ENCODE results near the gene DCHS1. TPM values are rescaled to one million over a fixed set of nuclear protein-coding genes. Genes with fewer than 3 reads are reported as not detected.

Gene DCHS1
- total and polyA plus RNA-seq, 2 of the 13 experiments (the other 11 are each of a cell fraction or from before 2014, with no cell fraction given): under 0.01 to 0.03 TPM

- 0 out of 2 replicates have a peak, but pooled peaks have one; percentile 29 for TF ChIP-seq PATZ1 (CRISPR knock-in tag; IDR thresholded peaks at IDR 0.05)
- no peak for TF ChIP-seq ZNF329 (CRISPR knock-in tag; IDR thresholded peaks at IDR 0.05; ENCODE audit: low read depth)
- no peak for TF ChIP-seq NR2F1 (CRISPR knock-in tag; IDR thresholded peaks at IDR 0.05)
- no peak for TF ChIP-seq ZNF800 (CRISPR knock-in tag; IDR thresholded peaks at IDR 0.05)
- TF ChIP-seq ZNF367 (CRISPR knock-in tag; IDR thresholded peaks at IDR 0.05; ENCODE audit: borderline replicate concordance): no peak
- TF ChIP-seq ZIK1 (CRISPR knock-in tag; IDR thresholded peaks at IDR 0.05; ENCODE audit: borderline replicate concordance, low read depth): 0 out of 2 replicates have a peak, but pooled peaks have one; percentile 20
- TF ChIP-seq RBM22 (optimal IDR thresholded peaks at IDR 0.05; ENCODE audit: low read length): peak; percentile 55
- no peak for TF ChIP-seq ZNF331 (CRISPR knock-in tag; IDR thresholded peaks at IDR 0.05)
- 0 out of 2 replicates have a peak, but pooled peaks have one; percentile 7 for TF ChIP-seq ZNF343 (CRISPR knock-in tag; IDR thresholded peaks at IDR 0.05)
- TF ChIP-seq HOXD1 (CRISPR knock-in tag; IDR thresholded peaks at IDR 0.05): 0 out of 2 replicates have a peak, but pooled peaks have one; percentile 37
- TF ChIP-seq NFRKB (IDR thresholded peaks at IDR 0.05): no peak
- 0 out of 2 replicates have a peak, but pooled peaks have one; percentile 9 for TF ChIP-seq SAP130 (CRISPR knock-in tag; IDR thresholded peaks at IDR 0.05; ENCODE audit: low read depth)
- 0 out of 2 replicates have a peak, but pooled peaks have one; percentile 20 for TF ChIP-seq ZNF263 (CRISPR knock-in tag; IDR thresholded peaks at IDR 0.05)
- no peak for TF ChIP-seq RORA (CRISPR knock-in tag; IDR thresholded peaks at IDR 0.05)
- peak; percentile 93 for TF ChIP-seq AGO2 (optimal IDR thresholded peaks at IDR 0.05; ENCODE audit: low read depth, low read length)
- TF ChIP-seq ZNF34 (CRISPR knock-in tag; IDR thresholded peaks at IDR 0.05; ENCODE audit: borderline replicate concordance): no peak
- TF ChIP-seq, protein P1, sequence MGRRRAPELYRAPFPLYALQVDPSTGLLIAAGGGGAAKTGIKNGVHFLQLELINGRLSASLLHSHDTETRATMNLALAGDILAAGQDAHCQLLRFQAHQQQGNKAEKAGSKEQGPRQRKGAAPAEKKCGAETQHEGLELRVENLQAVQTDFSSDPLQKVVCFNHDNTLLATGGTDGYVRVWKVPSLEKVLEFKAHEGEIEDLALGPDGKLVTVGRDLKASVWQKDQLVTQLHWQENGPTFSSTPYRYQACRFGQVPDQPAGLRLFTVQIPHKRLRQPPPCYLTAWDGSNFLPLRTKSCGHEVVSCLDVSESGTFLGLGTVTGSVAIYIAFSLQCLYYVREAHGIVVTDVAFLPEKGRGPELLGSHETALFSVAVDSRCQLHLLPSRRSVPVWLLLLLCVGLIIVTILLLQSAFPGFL (CRISPR knock-in tag; IDR thresholded peaks at IDR 0.05): no peak
- no peak for TF ChIP-seq FOXA1 (IDR thresholded peaks at IDR 0.05)
- no peak for TF ChIP-seq FOXA1 (CRISPR knock-in tag; IDR thresholded peaks at IDR 0.05)
- TF ChIP-seq ZNF883 (CRISPR knock-in tag; IDR thresholded peaks at IDR 0.05; ENCODE audit: not compliant biosample characterization): no peak
- TF ChIP-seq, protein P2, sequence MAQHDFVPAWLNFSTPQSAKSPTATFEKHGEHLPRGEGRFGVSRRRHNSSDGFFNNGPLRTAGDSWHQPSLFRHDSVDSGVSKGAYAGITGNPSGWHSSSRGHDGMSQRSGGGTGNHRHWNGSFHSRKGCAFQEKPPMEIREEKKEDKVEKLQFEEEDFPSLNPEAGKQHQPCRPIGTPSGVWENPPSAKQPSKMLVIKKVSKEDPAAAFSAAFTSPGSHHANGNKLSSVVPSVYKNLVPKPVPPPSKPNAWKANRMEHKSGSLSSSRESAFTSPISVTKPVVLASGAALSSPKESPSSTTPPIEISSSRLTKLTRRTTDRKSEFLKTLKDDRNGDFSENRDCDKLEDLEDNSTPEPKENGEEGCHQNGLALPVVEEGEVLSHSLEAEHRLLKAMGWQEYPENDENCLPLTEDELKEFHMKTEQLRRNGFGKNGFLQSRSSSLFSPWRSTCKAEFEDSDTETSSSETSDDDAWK (CRISPR knock-in tag; IDR thresholded peaks at IDR 0.05): no peak
- TF ChIP-seq SIX1 (CRISPR knock-in tag; IDR thresholded peaks at IDR 0.05; ENCODE audit: borderline replicate concordance): no peak
- TF ChIP-seq ZNF12 (CRISPR knock-in tag; IDR thresholded peaks at IDR 0.05): no peak
- 0 out of 2 replicates have a peak, but pooled peaks have one; percentile 21 for TF ChIP-seq NKX3-1 (CRISPR knock-in tag; IDR thresholded peaks at IDR 0.05)
Observed at GRCh38 chr11:6611092-6611962, 44.3 kb downstream of the DCHS1 start (continued).
